ENCODE measurements around the gene MLIP.

The MLIP gene

DNA sequence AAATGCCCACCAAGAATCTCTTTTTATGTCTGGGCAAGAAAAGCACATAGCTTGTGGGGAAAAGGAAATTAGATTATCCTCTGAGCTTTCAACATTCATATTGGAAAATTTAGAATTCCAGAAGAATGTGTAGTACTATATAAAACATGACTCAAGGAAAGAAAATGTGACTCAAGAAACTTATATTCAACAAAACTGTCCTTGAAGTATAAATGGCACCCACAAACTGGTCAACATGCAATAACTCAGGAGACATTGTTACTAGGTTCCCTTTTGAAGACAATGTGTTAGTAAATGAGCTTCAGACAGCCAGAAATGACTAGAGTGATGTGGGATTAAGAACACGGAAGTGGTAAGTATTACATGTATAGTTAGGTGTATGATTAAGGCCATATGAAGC, 170.9 kb downstream of the MLIP start:
- no peaks in the 10 kb centered on the region for H3K27me3 ChIP-seq (ENCODE audit: insufficient read depth, insufficient read length)
- no peak for DNase-seq (ENCODE audit: low read depth, low spot score)
- no peaks in the 10 kb centered on the region for H3K4me1 ChIP-seq (ENCODE audit: insufficient read depth, insufficient read length)
- H3K9me3 ChIP-seq (ENCODE audit: insufficient read depth, low read length) = no peaks in the 10 kb centered on the region
- TF ChIP-seq ZNF274 (IDR thresholded peaks at IDR 0.05; ENCODE audit: low read depth, low read length) (no peak), YY1 (IDR thresholded peaks at IDR 0.05; ENCODE audit: insufficient read depth, insufficient read length) (no peak), SUZ12 (IDR thresholded peaks at IDR 0.05; ENCODE audit: extremely low read depth, insufficient read depth, insufficient read length) (no peak)
- H3K36me3 ChIP-seq (ENCODE audit: insufficient read depth, insufficient read length, low read length) = no peaks in the 10 kb centered on the region
- no peak overlapping the region for H3K4me3 ChIP-seq (ENCODE audit: insufficient read length, low read depth)
- H3K9ac ChIP-seq (ENCODE audit: insufficient read length, low read depth) = no peak overlapping the region

DNA sequence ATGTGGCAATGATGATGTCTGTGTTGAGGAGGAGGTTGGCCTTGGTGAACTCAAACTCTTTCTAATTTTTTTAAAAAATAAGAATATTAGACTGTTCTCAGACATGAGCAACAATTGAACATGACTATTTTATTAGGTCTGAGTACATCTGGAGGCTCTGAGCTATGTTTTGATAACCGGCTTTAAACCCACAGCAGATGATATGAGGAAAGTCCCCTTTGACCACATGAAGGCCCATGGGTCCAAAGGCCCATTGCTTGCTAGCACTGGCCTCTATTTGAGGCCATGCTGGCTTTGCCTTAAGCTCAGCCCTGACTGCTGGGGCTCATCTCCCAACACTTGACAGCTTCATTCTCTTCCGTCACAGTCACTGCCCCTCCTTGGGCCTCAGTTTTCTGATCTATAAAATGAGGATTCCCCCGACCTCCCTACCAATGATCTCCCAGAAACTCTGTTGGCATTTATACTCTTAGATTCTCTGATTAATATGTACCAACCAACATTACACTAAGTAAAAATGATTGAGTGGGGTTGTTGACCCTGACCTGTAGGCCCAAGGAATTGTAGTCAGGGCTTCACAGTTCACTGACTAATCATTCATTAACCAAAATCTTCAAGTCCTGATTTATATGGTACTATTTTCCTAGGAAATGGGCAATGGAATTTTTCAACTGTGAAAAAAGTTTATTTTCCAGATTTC, 173.1 kb downstream of the MLIP start:
- Histone ChIP-seq H3K9me3 (ENCODE audit: insufficient read depth, low read length) (no peaks in the 10 kb centered on the region), H3K27me3 (ENCODE audit: insufficient read depth, insufficient read length) (no peaks in the 10 kb centered on the region), H3K36me3 (ENCODE audit: insufficient read depth, insufficient read length, low read length) (no peaks in the 10 kb centered on the region), H3K4me1 (ENCODE audit: insufficient read depth, insufficient read length) (no peaks in the 10 kb centered on the region), H3K9ac (ENCODE audit: insufficient read length, low read depth) (no peak overlapping the region), H3K4me3 (ENCODE audit: insufficient read length, low read depth) (no peak overlapping the region)
- no peak for TF ChIP-seq ZNF274 (IDR thresholded peaks at IDR 0.05; ENCODE audit: low read depth, low read length)
- no peak for DNase-seq (ENCODE audit: low read depth, low spot score)

DNA sequence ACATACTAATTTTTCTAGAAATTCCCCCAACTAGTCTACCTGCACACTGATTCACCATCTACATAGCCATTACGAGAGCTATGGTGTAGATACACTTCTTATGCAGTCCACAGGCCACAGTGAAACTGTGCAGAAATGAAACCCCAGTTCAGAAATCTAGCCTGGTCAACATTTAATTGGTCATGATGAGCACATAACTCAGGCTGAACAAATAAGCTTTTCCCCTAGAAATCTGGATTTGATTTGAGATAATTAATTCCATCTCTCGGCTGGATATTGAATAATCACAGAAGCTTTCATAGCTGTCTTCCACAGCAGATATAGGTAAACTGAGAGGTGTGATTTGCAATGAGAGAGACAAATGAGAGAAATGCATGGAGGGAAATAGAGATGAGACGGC, 174.4 kb downstream of the MLIP start:
- H3K27me3 ChIP-seq (ENCODE audit: insufficient read depth, insufficient read length) = no peaks in the 10 kb centered on the region
- no peak for TF ChIP-seq SUZ12 (IDR thresholded peaks at IDR 0.05; ENCODE audit: extremely low read depth, insufficient read depth, insufficient read length)
- H3K9me3 ChIP-seq (ENCODE audit: insufficient read depth, low read length) = no peaks in the 10 kb centered on the region
- H3K4me1 ChIP-seq (ENCODE audit: insufficient read depth, insufficient read length) = no peaks in the 10 kb centered on the region
- no peak overlapping the region for H3K4me3 ChIP-seq (ENCODE audit: insufficient read length, low read depth)
- no peak for DNase-seq (ENCODE audit: low read depth, low spot score)
- H3K9ac ChIP-seq (ENCODE audit: insufficient read length, low read depth) = no peak overlapping the region
- H3K36me3 ChIP-seq (ENCODE audit: insufficient read depth, insufficient read length, low read length) = no peaks in the 10 kb centered on the region

DNA sequence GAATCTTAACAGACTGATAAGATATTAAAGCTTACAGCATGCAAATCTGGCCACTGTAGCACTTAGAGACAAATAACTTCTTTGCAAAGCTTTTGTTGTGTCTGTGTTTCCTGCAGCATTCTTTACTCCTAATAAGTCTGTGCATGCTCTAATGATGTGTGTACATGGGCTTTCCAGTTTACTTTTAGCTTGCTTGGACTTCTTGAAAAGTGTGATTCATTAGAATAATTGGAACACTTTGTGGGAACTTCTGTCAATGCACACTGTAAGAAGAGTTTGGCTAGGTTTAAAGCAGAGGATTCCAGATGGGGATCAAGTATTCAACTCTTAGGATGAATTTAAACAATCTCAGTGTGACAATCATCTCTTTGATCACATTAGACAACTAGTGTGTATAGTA, 174.9 kb downstream of the MLIP start:
- Histone ChIP-seq H3K9ac (ENCODE audit: insufficient read length, low read depth) (no peak overlapping the region), H3K27me3 (ENCODE audit: insufficient read depth, insufficient read length) (no peaks in the 10 kb centered on the region), H3K4me1 (ENCODE audit: insufficient read depth, insufficient read length) (no peaks in the 10 kb centered on the region), H3K9me3 (ENCODE audit: insufficient read depth, low read length) (no peaks in the 10 kb centered on the region), H3K36me3 (ENCODE audit: insufficient read depth, insufficient read length, low read length) (no peaks in the 10 kb centered on the region), H3K4me3 (ENCODE audit: insufficient read length, low read depth) (no peak overlapping the region)
- no peak for DNase-seq (ENCODE audit: low read depth, low spot score)
- no peak for TF ChIP-seq YY1 (IDR thresholded peaks at IDR 0.05; ENCODE audit: insufficient read depth, insufficient read length)
- no peak for TF ChIP-seq ZNF274 (IDR thresholded peaks at IDR 0.05; ENCODE audit: low read depth, low read length)
- TF ChIP-seq SUZ12 (IDR thresholded peaks at IDR 0.05; ENCODE audit: extremely low read depth, insufficient read depth, insufficient read length) = no peak

DNA sequence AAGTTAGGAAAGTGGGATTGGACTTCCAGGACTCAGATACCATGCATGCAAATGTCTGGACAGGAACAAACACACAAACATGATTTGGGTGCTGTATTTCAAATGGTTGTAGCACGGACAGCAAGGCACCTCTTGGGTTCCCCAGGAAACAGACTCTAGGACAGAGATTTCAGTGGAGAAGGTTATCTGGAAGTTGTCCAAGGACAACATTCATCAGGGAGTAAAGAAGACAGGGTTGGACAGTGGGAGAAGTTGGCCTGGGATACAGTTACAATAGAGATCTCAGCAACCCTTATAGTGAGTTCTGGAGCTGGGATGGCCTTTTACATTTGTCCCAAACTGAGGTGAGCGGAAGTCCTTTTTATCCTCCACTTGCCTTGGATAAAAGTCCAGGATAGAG, 177.2 kb downstream of the MLIP start:
- H3K4me1 ChIP-seq (ENCODE audit: insufficient read depth, insufficient read length) = no peaks in the 10 kb centered on the region
- H3K9me3 ChIP-seq (ENCODE audit: insufficient read depth, low read length) = no peaks in the 10 kb centered on the region
- H3K27me3 ChIP-seq (ENCODE audit: insufficient read depth, insufficient read length) = no peaks in the 10 kb centered on the region
- TF ChIP-seq SUZ12 (IDR thresholded peaks at IDR 0.05; ENCODE audit: extremely low read depth, insufficient read depth, insufficient read length) = no peak
- no peaks in the 10 kb centered on the region for H3K36me3 ChIP-seq (ENCODE audit: insufficient read depth, insufficient read length, low read length)
- no peak overlapping the region for H3K9ac ChIP-seq (ENCODE audit: insufficient read length, low read depth)
- no peak overlapping the region for H3K4me3 ChIP-seq (ENCODE audit: insufficient read length, low read depth)
- no peak for DNase-seq (ENCODE audit: low read depth, low spot score)

DNA sequence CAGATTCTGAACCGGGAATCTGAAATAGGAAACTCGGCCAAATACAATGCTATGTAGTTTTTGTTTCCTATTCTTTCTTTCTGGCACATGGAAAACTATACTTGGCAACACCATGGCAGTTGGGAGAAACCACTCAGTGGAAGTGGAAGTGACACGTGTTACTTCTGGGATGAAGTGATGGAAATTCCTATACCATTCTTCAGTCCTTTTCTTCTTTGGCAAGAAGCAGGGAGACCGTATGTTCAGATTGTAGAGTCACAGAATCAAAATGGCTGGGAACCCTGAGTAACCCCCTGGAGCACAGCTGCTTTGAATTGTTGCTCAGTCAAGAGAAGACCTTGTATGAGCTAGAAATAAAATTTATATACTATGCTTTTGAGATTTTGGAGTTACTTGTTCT, 178.2 kb downstream of the MLIP start:
- no peak for TF ChIP-seq ZNF274 (IDR thresholded peaks at IDR 0.05; ENCODE audit: low read depth, low read length)
- TF ChIP-seq SUZ12 (IDR thresholded peaks at IDR 0.05; ENCODE audit: extremely low read depth, insufficient read depth, insufficient read length) = no peak
- no peak for TF ChIP-seq YY1 (IDR thresholded peaks at IDR 0.05; ENCODE audit: insufficient read depth, insufficient read length)

DNA sequence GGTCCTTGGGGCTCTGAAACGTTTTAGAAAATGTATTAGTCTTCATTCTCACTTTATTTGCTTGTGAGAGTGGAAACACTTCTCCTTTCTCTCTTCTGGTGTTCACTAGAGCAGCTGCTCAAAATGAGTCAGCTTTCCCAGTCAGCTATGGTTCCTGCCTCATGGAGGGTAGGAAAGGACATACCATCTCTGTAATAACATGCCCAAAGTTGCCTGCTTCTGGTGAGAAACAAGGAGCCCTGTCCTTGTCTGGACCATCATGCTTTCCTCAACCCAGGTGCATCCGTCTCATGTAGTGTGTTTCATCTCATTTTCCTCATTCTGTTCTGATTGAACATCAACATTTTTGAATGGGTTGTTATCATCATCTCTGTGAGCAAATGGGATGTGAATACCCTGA, 179.9 kb downstream of the MLIP start:
- no peak for DNase-seq (ENCODE audit: low read depth, low spot score)
- no peaks in the 10 kb centered on the region for H3K36me3 ChIP-seq (ENCODE audit: insufficient read depth, insufficient read length, low read length)
- H3K4me3 ChIP-seq (ENCODE audit: insufficient read length, low read depth) = no peak overlapping the region
- TF ChIP-seq YY1 (IDR thresholded peaks at IDR 0.05; ENCODE audit: insufficient read depth, insufficient read length) (no peak), SUZ12 (IDR thresholded peaks at IDR 0.05; ENCODE audit: extremely low read depth, insufficient read depth, insufficient read length) (no peak), ZNF274 (IDR thresholded peaks at IDR 0.05; ENCODE audit: low read depth, low read length) (no peak)
- H3K27me3 ChIP-seq (ENCODE audit: insufficient read depth, insufficient read length) = no peaks in the 10 kb centered on the region
- H3K9me3 ChIP-seq (ENCODE audit: insufficient read depth, low read length) = no peaks in the 10 kb centered on the region
- no peak overlapping the region for H3K9ac ChIP-seq (ENCODE audit: insufficient read length, low read depth)
- H3K4me1 ChIP-seq (ENCODE audit: insufficient read depth, insufficient read length) = no peaks in the 10 kb centered on the region

More for the DNA sequence above, 178.2 kb downstream of the MLIP start:
- DNase-seq (ENCODE audit: low read depth, low spot score) = no peak
- no peaks in the 10 kb centered on the region for H3K27me3 ChIP-seq (ENCODE audit: insufficient read depth, insufficient read length)
- no peak overlapping the region for H3K9ac ChIP-seq (ENCODE audit: insufficient read length, low read depth)
- H3K36me3 ChIP-seq (ENCODE audit: insufficient read depth, insufficient read length, low read length) = no peaks in the 10 kb centered on the region
- H3K4me3 ChIP-seq (ENCODE audit: insufficient read length, low read depth) = no peak overlapping the region
- H3K9me3 ChIP-seq (ENCODE audit: insufficient read depth, low read length) = no peaks in the 10 kb centered on the region
- H3K4me1 ChIP-seq (ENCODE audit: insufficient read depth, insufficient read length) = no peaks in the 10 kb centered on the region

DNA sequence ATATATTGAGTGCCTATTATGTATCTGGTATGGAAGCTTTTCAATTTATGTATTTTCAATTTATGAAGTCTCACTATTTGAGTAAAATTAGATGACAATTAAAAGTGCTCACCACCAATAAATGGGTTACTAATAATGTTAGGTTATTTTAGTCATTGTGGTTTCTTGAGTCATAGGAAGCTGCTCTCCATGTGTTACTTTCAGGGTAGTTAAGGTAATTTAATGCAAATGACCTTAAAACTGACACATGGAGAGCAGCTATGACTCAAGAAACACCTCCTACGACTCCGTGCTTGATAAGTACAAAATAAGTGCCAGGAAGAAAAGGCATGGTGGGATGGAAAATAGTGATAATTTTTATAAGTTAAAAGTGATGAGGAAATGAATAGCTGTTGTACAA, 180.5 kb downstream of the MLIP start:
- Histone ChIP-seq H3K36me3 (ENCODE audit: insufficient read depth, insufficient read length, low read length) (no peaks in the 10 kb centered on the region), H3K4me3 (ENCODE audit: insufficient read length, low read depth) (no peak overlapping the region), H3K27me3 (ENCODE audit: insufficient read depth, insufficient read length) (no peaks in the 10 kb centered on the region), H3K9me3 (ENCODE audit: insufficient read depth, low read length) (no peaks in the 10 kb centered on the region), H3K9ac (ENCODE audit: insufficient read length, low read depth) (no peak overlapping the region), H3K4me1 (ENCODE audit: insufficient read depth, insufficient read length) (no peaks in the 10 kb centered on the region)
- DNase-seq (ENCODE audit: low read depth, low spot score) = no peak
- no peak for TF ChIP-seq SUZ12 (IDR thresholded peaks at IDR 0.05; ENCODE audit: extremely low read depth, insufficient read depth, insufficient read length)
